ENCODE measurements around the gene DDN.

The DDN gene

GRCh38 chr12:48961801-48962200 is 37.4 kb downstream of the DDN start:
- no peak for DNase-seq

- DNase-seq = no peak
Observed at GRCh38 chr12:48961331-48961730, 37.8 kb downstream of the DDN start.

GRCh38 chr12:48960834-48961233 is 38.3 kb downstream of the DDN start:
- no peak for DNase-seq

GRCh38 chr12:48958049-48958388 is 41.2 kb downstream of the DDN start:
- DNase-seq = no peak

- DNase-seq = peak; percentile 91 to 93
Observed at GRCh38 chr12:48957141-48958048, 41.8 kb downstream of the DDN start, which contains the start of gene ARF3. Gene ARF3 (minus strand): TSS chr12:48957487. CDS start chr12:48941095, 16,392 bp downstream.

- DNase-seq = peak; percentile 57 to 66
Observed at GRCh38 chr12:48956279-48957140, 42.7 kb downstream of the DDN start.

GRCh38 chr12:48954841-48955501 is 44.2 kb downstream of the DDN start:
- DNase-seq = no peak

GRCh38 chr12:48954061-48954460 is 45.1 kb downstream of the DDN start:
- no peak for DNase-seq

GRCh38 chr12:48952691-48953090 is 46.5 kb downstream of the DDN start:
- DNase-seq = no peak

GRCh38 chr12:48947727-48948126 is 51.4 kb downstream of the DDN start:
- DNase-seq = no peak

- no peak for DNase-seq
Observed at GRCh38 chr12:48946943-48947342, 52.2 kb downstream of the DDN start.

- no peak for DNase-seq
Observed at GRCh38 chr12:48946205-48946604, 53.0 kb downstream of the DDN start.
